Prostate gland (tissue), 2 donors: ENCODE results near the gene FBRSL1.

Experiments
- CTCF ChIP-seq, 4 experiments: fragments of 200-600 bp in 2 of 4; fragments of 450-650 bp in 2 of 4; sonication (generic) in 2 of 4; IDR thresholded peaks; 1 replicate in 3 of 4; 2 replicates in 1 of 4; pipeline ENCODE4 v1.5.1; 2016 to 2019; ENCODE audit warnings: antibody characterized with exemption in 4 of 4, mild to moderate bottlenecking in 2 of 4, moderate library complexity in 2 of 4
- POLR2A ChIP-seq: fragments of 450-650 bp; IDR thresholded peaks from one replicate; pipeline ENCODE4 v1.6.1; 2016; ENCODE audit warnings: antibody characterized with exemption, mild to moderate bottlenecking
- POLR2AphosphoS5 ChIP-seq: sonication (generic); formaldehyde crosslinking; IDR thresholded peaks from one replicate; pipeline ENCODE4 v1.6.1; 2017; ENCODE audit warnings: antibody characterized with exemption

DNA sequence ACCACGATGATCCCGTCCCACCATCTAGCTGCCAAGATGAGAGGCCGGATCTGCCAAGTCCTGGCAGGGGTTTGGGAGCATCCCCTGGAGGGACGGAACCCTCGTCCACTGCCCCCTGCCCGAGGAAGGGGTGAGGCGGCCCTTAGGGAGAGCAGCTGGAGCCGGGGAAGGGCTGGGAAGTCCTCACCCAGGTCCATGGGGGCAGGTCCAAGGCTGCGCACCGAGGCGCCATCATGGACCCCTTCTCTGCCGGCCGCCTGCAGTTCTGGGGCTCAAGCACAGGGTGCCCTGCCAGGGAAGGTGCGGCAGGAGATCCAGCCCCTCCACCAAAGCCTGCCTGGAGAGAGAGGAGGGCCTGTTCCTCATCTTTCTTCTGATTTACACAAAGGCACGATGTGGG, 17.6 kb upstream of the FBRSL1 start:
- TF ChIP-seq POLR2AphosphoS5 (no peak), POLR2A (no peak), CTCF (IDR thresholded peaks at IDR 0.05) (no peak)
